Measurements from ENCODE around the gene CFAP44. TPM values are rescaled to one million over a fixed set of nuclear protein-coding genes. Genes with fewer than 3 reads are reported as not detected.

Gene CFAP44
- polyA plus RNA-seq, 1 donor (not counting 4 experiments of a cell fraction or from before 2014, with no cell fraction given), result 1.8 TPM

DNA sequence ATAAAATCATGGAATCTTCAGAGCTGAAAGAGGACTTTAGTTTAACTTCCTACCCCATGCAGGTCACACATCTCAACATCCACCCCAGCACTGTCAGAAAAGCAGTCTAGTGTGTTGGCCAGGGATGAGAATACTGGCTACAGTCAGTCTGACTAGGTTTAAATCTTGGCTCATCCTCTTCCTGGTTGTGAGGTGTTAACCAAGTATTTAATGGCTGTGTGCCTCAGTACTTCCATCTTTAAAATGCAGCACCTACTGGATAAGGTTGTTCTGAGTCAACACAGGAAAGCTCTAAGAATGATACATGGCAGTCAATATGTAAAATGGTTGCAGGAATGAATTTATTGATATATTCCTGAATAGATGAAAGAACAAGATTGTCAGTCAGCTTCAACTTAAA is 3.1 kb downstream of the CFAP44 start:
- H3K4me1 ChIP-seq (ENCODE audit: control insufficient read depth, extremely low read depth, insufficient read depth, low read length), result peaks cover 3% of the 10 kb centered on the region
- dilution Hi-C loops (cut with MboI; ENCODE audit: extremely low pct_ligation_motif_present, low sequenced_read_pairs), result no loop called here

DNA sequence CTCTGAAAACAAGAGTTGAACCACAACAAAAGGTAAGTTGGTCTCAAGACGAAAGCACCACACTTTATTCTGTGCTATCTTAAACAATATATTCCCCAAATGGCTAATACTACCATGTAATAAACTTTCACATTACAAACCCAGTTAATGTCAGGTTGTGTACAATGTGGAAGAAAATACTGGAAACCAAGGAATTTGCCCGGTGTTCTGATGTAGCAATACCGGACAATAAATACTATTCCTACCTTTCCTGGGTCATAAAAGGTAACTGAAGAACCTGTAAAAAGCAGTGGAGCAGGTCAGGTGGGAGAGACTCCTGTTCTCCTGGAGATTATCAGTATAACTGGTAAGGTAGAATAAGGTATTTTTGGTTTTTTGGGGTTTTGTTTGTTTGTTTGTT is 3.9 kb downstream of the CFAP44 start:
- H4K20me1 ChIP-seq (ENCODE audit: control insufficient read depth, extremely low read depth, insufficient read depth, low read length), result no peaks in the 10 kb centered on the region
- TF ChIP-seq, protein P1, sequence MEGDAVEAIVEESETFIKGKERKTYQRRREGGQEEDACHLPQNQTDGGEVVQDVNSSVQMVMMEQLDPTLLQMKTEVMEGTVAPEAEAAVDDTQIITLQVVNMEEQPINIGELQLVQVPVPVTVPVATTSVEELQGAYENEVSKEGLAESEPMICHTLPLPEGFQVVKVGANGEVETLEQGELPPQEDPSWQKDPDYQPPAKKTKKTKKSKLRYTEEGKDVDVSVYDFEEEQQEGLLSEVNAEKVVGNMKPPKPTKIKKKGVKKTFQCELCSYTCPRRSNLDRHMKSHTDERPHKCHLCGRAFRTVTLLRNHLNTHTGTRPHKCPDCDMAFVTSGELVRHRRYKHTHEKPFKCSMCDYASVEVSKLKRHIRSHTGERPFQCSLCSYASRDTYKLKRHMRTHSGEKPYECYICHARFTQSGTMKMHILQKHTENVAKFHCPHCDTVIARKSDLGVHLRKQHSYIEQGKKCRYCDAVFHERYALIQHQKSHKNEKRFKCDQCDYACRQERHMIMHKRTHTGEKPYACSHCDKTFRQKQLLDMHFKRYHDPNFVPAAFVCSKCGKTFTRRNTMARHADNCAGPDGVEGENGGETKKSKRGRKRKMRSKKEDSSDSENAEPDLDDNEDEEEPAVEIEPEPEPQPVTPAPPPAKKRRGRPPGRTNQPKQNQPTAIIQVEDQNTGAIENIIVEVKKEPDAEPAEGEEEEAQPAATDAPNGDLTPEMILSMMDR (optimal IDR thresholded peaks at IDR 0.05 in 1 of 3, IDR thresholded peaks at IDR 0.05 in 1 of 3, conservative IDR thresholded peaks at IDR 0.05 in 1 of 3; ENCODE audit: extremely low read depth in 1 of 3, insufficient read depth in 2 of 3, low read length in 3 of 3), result no peak
- no peak for TF ChIP-seq EZH2 (IDR thresholded peaks at IDR 0.05; ENCODE audit: low read length)
- no peak overlapping the region for H3K4me3 ChIP-seq (ENCODE audit: control insufficient read depth in 2 of 3, extremely low read depth in 1 of 3, insufficient read depth in 2 of 3, low read depth in 1 of 3, low read length in 3 of 3)
- peaks cover 3% of the 10 kb centered on the region for H3K4me1 ChIP-seq (ENCODE audit: control insufficient read depth, extremely low read depth, insufficient read depth, low read length)
- no peak overlapping the region for H2AFZ ChIP-seq (ENCODE audit: control insufficient read depth, low read length)
- FAIRE-seq (no peak), DNase-seq (ENCODE audit: low read depth, low spot score) (no peak)
- no peaks in the 10 kb centered on the region for H3K36me3 ChIP-seq (ENCODE audit: control insufficient read depth in 2 of 2, extremely low read depth in 1 of 2, insufficient read depth in 2 of 2, low read length in 2 of 2)
- H3K9me3 ChIP-seq (ENCODE audit: control insufficient read depth, low read depth, low read length), result no peaks in the 10 kb centered on the region
- H3K4me2 ChIP-seq (ENCODE audit: control insufficient read depth, extremely low read depth, insufficient read depth, low read depth, low read length), result no peak overlapping the region
- no peak overlapping the region for H3K27ac ChIP-seq (ENCODE audit: control insufficient read depth, insufficient read depth, low read length)
- H3K9ac ChIP-seq (ENCODE audit: control insufficient read depth, extremely low read depth, insufficient read depth, low read length), result no peak overlapping the region
- H3K27me3 ChIP-seq (ENCODE audit: control insufficient read depth, extremely low read depth, insufficient read depth, low read length), result no peaks in the 10 kb centered on the region
- dilution Hi-C loops (cut with MboI; ENCODE audit: extremely low pct_ligation_motif_present, low sequenced_read_pairs), result no loop called here
- no peaks in the 10 kb centered on the region for H3K9me1 ChIP-seq (ENCODE audit: control insufficient read depth, extremely low read depth, insufficient read depth, low read length)
- no peaks in the 10 kb centered on the region for H3K79me2 ChIP-seq (ENCODE audit: control insufficient read depth, insufficient read depth, low read length)

More for the DNA sequence above, 3.1 kb downstream of the CFAP44 start:
- DNase-seq (ENCODE audit: low read depth, low spot score) (no peak), FAIRE-seq (no peak)
- no peaks in the 10 kb centered on the region for H3K9me1 ChIP-seq (ENCODE audit: control insufficient read depth, extremely low read depth, insufficient read depth, low read length)
- H3K9me3 ChIP-seq (ENCODE audit: control insufficient read depth, low read depth, low read length), result no peaks in the 10 kb centered on the region
- H3K36me3 ChIP-seq (ENCODE audit: control insufficient read depth in 2 of 2, extremely low read depth in 1 of 2, insufficient read depth in 2 of 2, low read length in 2 of 2), result no peaks in the 10 kb centered on the region
- no peaks in the 10 kb centered on the region for H3K27me3 ChIP-seq (ENCODE audit: control insufficient read depth, extremely low read depth, insufficient read depth, low read length)
- no peaks in the 10 kb centered on the region for H3K79me2 ChIP-seq (ENCODE audit: control insufficient read depth, insufficient read depth, low read length)
- no peak overlapping the region for H2AFZ ChIP-seq (ENCODE audit: control insufficient read depth, low read length)
- H3K27ac ChIP-seq (ENCODE audit: control insufficient read depth, insufficient read depth, low read length), result no peak overlapping the region
- TF ChIP-seq EZH2 (IDR thresholded peaks at IDR 0.05; ENCODE audit: low read length), result no peak
- TF ChIP-seq, protein P1 (optimal IDR thresholded peaks at IDR 0.05 in 1 of 3, IDR thresholded peaks at IDR 0.05 in 1 of 3, conservative IDR thresholded peaks at IDR 0.05 in 1 of 3; ENCODE audit: extremely low read depth in 1 of 3, insufficient read depth in 2 of 3, low read length in 3 of 3), result no peak
- no peak overlapping the region for H3K4me3 ChIP-seq (ENCODE audit: control insufficient read depth in 2 of 3, extremely low read depth in 1 of 3, insufficient read depth in 2 of 3, low read depth in 1 of 3, low read length in 3 of 3)
- H3K4me2 ChIP-seq (ENCODE audit: control insufficient read depth, extremely low read depth, insufficient read depth, low read depth, low read length), result no peak overlapping the region
- H3K9ac ChIP-seq (ENCODE audit: control insufficient read depth, extremely low read depth, insufficient read depth, low read length), result no peak overlapping the region
- no peaks in the 10 kb centered on the region for H4K20me1 ChIP-seq (ENCODE audit: control insufficient read depth, extremely low read depth, insufficient read depth, low read length)
